PC-3 (cell line): Measurements from ENCODE around the gene XCL2. TPM values are rescaled to one million over a fixed set of nuclear protein-coding genes. Genes with fewer than 3 reads are reported as not detected.
"Not testable (repeated sequence)": the region's sequence is repeated elsewhere in the genome, so short reads cannot be mapped to it uniquely, and the experiment has no call there.

Experiments used
- ATAC-seq: fragments of 200-7000 bp; cut with Tn5 transposase; 2 replicates; pipeline ENCODE4 v1.9.1; 2020; ENCODE audit warnings: mild to moderate bottlenecking, moderate library complexity
- BruUV-seq: library from RNA; stranded (reverse); fragments of 400-500 nt; replicated peaks from 2 replicates; lab custom pipeline; 2021; lab: Mats Ljungman, UMichigan
- CTCF ChIA-PET: fragments of 300-600 bp; sonication (Branson Sonifier 250); formaldehyde crosslinking; loops from one replicate; lab custom pipeline; 2022; ENCODE audit warnings: antibody characterized with exemption; lab: Charles Lee
- POLR2A ChIA-PET: fragments of 300-600 bp; sonication (Branson Sonifier 250); formaldehyde crosslinking; loops from one replicate; lab custom pipeline; 2022; ENCODE audit warnings: antibody characterized with exemption; ENCODE audit not compliant: unreplicated experiment; lab: Charles Lee
- DNase-seq: peaks from one replicate; pipeline ENCODE4 v3.0.0-alpha.2; 2015
- H2AFZ ChIP-seq: fragments of 300-600 bp; sonication (generic); 2 replicates; pipeline ENCODE4 v1.6.0; 2016; ENCODE audit warnings: antibody characterized with exemption, low read length
- H3F3A ChIP-seq: fragments of 300-600 bp; sonication (generic); one replicate; pipeline ENCODE4 v1.6.0; 2017; ENCODE audit warnings: antibody characterized with exemption, low read length, control low read depth, mild to moderate bottlenecking; ENCODE audit not compliant: unreplicated experiment
- H3K27ac ChIP-seq: fragments of 300-600 bp; sonication (generic); 2 replicates; pipeline ENCODE4 v1.5.1; 2016; ENCODE audit warnings: mild to moderate bottlenecking, low read length
- H3K27me3 ChIP-seq: fragments of 300-600 bp; sonication (generic); 2 replicates; pipeline ENCODE4 v1.6.1; 2016; ENCODE audit warnings: low read length, mixed read lengths
- H3K36me3 ChIP-seq: fragments of 300-600 bp; sonication (generic); 2 replicates; pipeline ENCODE4 v1.6.1; 2016; ENCODE audit warnings: low read depth, mixed run types, low read length, mixed read lengths
- H3K4me1 ChIP-seq: fragments of 300-600 bp; sonication (generic); 2 replicates; pipeline ENCODE4 v1.5.1; 2016; ENCODE audit warnings: low read length; ENCODE audit not compliant: insufficient read depth
- H3K4me2 ChIP-seq: fragments of 300-600 bp; sonication (generic); 2 replicates; pipeline ENCODE4 v1.6.0; 2016; ENCODE audit warnings: low read length
- H3K4me3 ChIP-seq: fragments of 300-600 bp; sonication (generic); 2 replicates; pipeline ENCODE4 v1.5.1; 2016; ENCODE audit warnings: mild to moderate bottlenecking, low read length, mixed read lengths
- H3K79me2 ChIP-seq: fragments of 300-600 bp; sonication (generic); 2 replicates; pipeline ENCODE4 v1.6.1; 2017; ENCODE audit warnings: low read length, mixed read lengths
- H3K9ac ChIP-seq: fragments of 300-600 bp; sonication (generic); 2 replicates; pipeline ENCODE4 v1.6.0; 2016; ENCODE audit warnings: mild to moderate bottlenecking, low read length
- H3K9me2 ChIP-seq: fragments of 300-600 bp; sonication (generic); replicated peaks from 2 replicates; pipeline ENCODE4 v1.6.1; 2016; ENCODE audit warnings: mixed run types, low read length, mixed read lengths
- H3K9me3 ChIP-seq: fragments of 300-600 bp; sonication (generic); 2 replicates; pipeline ENCODE4 v1.6.1; 2016; ENCODE audit warnings: low read length, mixed read lengths
- H4K20me1 ChIP-seq: fragments of 300-600 bp; sonication (generic); 2 replicates; pipeline ENCODE4 v1.6.1; 2016; ENCODE audit warnings: low read length, mixed read lengths
- EZH2 ChIP-seq: fragments of 300-600 bp; sonication (generic); IDR thresholded peaks from one replicate; pipeline ENCODE4 v1.6.1; 2017; ENCODE audit warnings: antibody characterized with exemption, mild to moderate bottlenecking, low read length; ENCODE audit not compliant: unreplicated experiment
- EZH2phosphoT487 ChIP-seq: fragments of 300-600 bp; sonication (generic); IDR thresholded peaks from 2 replicates; pipeline ENCODE4 v1.6.1; 2018; ENCODE audit warnings: mild to moderate bottlenecking, antibody characterized with exemption, low read length, borderline replicate concordance
- intact Hi-C: fragments of 100-400 bp; cut with micrococcal nuclease; formaldehyde crosslinking; loops from 2 replicates; pipeline ENCODE4 v1.9.0; 2023
- total RNA-seq: library from RNA; depleted of rRNA; stranded (reverse); fragments of >200 nt; gene quantifications from 2 replicates; pipeline ENCODE4 v1.2.3, GENCODE V29; 2014
- TF ChIP-seq, protein P1 (sequence below): fragments of 300-600 bp; sonication (generic); conservative IDR thresholded peaks from 2 replicates; pipeline ENCODE4 v1.5.1; 2017; ENCODE audit warnings: antibody characterized with exemption, low read depth, mild to moderate bottlenecking, low read length

XCL2 gene
- total RNA-seq, 1 experiment from 2014 or later, result not detected

DNA sequence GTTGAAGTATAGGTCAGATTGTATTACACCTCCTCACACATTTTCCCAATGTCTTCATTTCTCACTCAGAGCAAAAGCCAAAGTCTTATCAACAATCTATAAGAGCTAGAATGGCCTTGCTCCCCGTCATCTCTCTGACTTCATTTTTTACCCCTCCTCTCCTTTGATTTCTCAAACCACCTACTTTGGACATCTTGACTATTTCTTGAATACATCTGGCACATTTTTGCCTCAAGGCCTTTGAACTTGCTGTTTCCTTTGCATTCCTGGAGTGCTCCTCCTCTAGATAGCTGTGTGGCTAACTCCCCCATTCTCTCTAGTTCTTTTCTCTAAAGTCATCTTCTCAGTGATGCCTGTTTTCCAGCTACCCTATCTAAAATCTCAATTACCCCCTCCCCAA, 7.2 kb upstream of the XCL2 start:
- Histone ChIP-seq H3K79me2 (no peaks in the 10 kb centered on the region), H3K9ac (no peak overlapping the region), H3K27ac (no peak overlapping the region), H3K27me3 (no peaks in the 10 kb centered on the region), H3F3A (no peaks in the 10 kb centered on the region), H4K20me1 (no peaks in the 10 kb centered on the region), H3K4me2 (no peak overlapping the region), H3K4me1 (no peaks in the 10 kb centered on the region), H3K4me3 (no peak overlapping the region), H2AFZ (no peak overlapping the region), H3K36me3 (no peaks in the 10 kb centered on the region), H3K9me3 (no peaks in the 10 kb centered on the region), H3K9me2 (no peaks in the 10 kb centered on the region)
- DNase-seq (no peak), ATAC-seq (no peak)
- no TSS peak for BruUV-seq
- intact Hi-C loops, result no loop called here
- CTCF ChIA-PET, result no interaction called here
- POLR2A ChIA-PET, result no interaction called here
- no peak for TF ChIP-seq EZH2
- TF ChIP-seq EZH2phosphoT487, result no peak
- TF ChIP-seq, protein P1, sequence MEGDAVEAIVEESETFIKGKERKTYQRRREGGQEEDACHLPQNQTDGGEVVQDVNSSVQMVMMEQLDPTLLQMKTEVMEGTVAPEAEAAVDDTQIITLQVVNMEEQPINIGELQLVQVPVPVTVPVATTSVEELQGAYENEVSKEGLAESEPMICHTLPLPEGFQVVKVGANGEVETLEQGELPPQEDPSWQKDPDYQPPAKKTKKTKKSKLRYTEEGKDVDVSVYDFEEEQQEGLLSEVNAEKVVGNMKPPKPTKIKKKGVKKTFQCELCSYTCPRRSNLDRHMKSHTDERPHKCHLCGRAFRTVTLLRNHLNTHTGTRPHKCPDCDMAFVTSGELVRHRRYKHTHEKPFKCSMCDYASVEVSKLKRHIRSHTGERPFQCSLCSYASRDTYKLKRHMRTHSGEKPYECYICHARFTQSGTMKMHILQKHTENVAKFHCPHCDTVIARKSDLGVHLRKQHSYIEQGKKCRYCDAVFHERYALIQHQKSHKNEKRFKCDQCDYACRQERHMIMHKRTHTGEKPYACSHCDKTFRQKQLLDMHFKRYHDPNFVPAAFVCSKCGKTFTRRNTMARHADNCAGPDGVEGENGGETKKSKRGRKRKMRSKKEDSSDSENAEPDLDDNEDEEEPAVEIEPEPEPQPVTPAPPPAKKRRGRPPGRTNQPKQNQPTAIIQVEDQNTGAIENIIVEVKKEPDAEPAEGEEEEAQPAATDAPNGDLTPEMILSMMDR, result no peak

DNA sequence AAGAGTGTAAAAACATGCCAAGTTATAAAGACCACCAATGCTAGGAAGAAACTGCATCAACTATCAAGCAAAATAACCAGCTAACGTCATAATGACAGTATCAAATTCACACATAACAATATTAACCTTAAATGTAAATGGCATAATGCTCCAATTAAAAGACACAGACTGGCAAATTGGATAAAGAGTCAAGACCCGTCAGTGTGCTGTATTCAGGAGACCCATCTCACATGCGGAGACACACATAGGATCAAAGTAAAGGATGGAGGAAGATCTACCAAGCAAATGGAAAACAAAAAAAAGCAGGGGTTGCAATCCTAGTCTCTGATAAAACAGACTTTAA, 2.7 kb upstream of the XCL2 start:
- H3K36me3 ChIP-seq, H4K20me1 ChIP-seq, POLR2A ChIA-PET, H3K79me2 ChIP-seq, H3K4me2 ChIP-seq, H3K9ac ChIP-seq, intact Hi-C loops, BruUV-seq, H3K4me3 ChIP-seq, H3K4me1 ChIP-seq, H3K27me3 ChIP-seq, ATAC-seq, DNase-seq, H3K9me2 ChIP-seq, CTCF ChIA-PET, H2AFZ ChIP-seq, H3K27ac ChIP-seq, H3K9me3 ChIP-seq, H3F3A ChIP-seq: not testable (repeated sequence)

DNA sequence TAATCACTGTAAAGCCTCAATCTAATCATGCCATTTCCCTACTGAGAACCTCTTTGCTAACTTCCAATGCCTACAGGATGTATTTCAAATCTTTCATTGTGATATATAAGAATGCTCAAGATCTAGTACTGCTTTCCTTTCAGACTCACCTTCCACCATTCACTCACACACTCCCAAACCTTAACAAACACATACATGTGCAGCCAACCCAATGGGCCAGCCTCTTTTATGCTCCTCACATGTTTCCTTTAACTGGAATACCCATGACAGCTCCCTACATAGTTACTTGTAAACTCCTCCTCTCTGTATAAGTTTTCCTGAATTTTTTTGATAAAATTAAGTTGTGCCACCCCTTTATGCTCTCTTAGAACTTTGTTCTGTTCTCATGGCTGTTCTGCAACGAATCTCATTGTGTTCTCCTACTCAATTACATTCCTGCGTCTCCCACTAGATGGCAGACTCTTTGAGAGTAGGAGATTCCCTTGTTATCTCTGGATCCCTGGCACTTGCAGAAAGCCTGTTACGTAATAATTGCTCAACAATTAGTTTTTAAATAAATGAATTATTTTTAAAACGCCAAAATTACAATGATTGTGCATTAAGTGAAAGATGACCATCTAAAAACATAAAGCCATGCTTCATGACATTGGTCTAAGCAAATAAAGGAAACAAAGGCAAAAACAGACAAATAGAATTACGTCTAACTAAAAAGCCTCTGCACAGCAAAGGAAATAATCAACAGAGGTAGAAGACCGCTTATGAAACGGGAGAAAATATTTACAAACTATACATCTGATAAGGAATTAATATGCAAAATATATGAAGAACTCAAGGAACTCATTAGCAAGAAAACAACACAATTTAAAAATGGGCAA, 2.1 kb upstream of the XCL2 start:
- H3K27me3 ChIP-seq, H4K20me1 ChIP-seq, H3K27ac ChIP-seq, H3K4me1 ChIP-seq, H3K9ac ChIP-seq, H3K36me3 ChIP-seq, intact Hi-C loops, BruUV-seq, H2AFZ ChIP-seq, POLR2A ChIA-PET, H3K79me2 ChIP-seq, H3K4me2 ChIP-seq, H3K4me3 ChIP-seq, H3K9me2 ChIP-seq, H3K9me3 ChIP-seq, CTCF ChIA-PET, H3F3A ChIP-seq: not testable (repeated sequence)
- DNase-seq (peak; percentile 69), ATAC-seq (peak; percentile 67)
- TF ChIP-seq, protein P1, result peak; percentile 52

DNA sequence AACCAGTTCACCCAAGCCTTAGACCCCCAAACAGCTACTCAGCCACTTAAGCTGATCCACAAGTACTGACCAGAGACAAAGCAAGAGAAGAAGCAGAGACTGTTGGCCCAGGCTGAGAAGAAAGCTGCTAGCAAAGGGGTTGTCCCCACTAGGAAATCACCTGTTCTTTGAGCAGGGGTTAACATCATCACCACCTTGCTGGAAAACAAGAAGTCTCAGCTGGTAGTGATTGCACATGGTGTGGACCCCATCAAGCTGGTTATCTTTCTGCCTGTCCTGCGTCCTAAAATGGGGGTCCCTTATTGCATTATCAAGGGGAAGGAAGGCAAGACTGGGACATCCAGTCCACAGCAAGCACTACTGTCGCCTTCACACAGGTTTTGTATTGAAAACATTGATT, 819 bp downstream of the XCL2 start:
- intact Hi-C loops, BruUV-seq, H3K4me1 ChIP-seq, ATAC-seq, POLR2A ChIA-PET, H3K9ac ChIP-seq, DNase-seq, CTCF ChIA-PET, H3K36me3 ChIP-seq, H3K27ac ChIP-seq, H3K79me2 ChIP-seq, H4K20me1 ChIP-seq, H3K9me2 ChIP-seq, H3F3A ChIP-seq, H3K9me3 ChIP-seq, H3K27me3 ChIP-seq, H3K4me2 ChIP-seq, H3K4me3 ChIP-seq, H2AFZ ChIP-seq: not testable (repeated sequence)

DNA sequence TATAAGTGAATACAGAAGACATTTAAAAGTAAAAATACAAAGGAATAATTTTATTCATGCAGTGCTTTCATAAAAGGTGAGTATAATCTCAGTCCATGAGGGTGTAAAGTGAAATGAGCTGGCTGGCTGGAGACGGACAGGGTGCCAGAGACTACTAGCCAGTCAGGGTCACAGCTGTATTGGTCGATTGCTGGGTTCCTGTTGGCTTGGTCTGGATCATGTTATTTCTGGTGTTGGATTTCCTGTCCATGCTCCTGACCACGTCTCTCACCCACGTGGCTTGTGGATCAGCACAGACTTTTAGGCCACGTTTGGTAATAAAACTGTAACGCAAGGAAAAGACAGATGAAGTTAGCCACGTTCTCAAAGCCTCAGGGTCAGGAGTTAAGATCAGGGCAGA, 3.0 kb downstream of the XCL2 start:
- BruUV-seq, H3K9me2 ChIP-seq, H2AFZ ChIP-seq, H3K9ac ChIP-seq, H3K4me1 ChIP-seq, H3K4me2 ChIP-seq, intact Hi-C loops, H3K27me3 ChIP-seq, H3K36me3 ChIP-seq, H3K9me3 ChIP-seq, ATAC-seq, POLR2A ChIA-PET, DNase-seq, H3K4me3 ChIP-seq, CTCF ChIA-PET, H4K20me1 ChIP-seq, H3F3A ChIP-seq, H3K79me2 ChIP-seq, H3K27ac ChIP-seq: not testable (repeated sequence)
